OCI-LY1 (cell line): ENCODE measurements around the gene HOTAIR.

Experiments
- CTCF ChIP-seq: fragments of 200-600 bp; sonication (generic), shearing (Covaris generic); IDR thresholded peaks from 2 replicates; pipeline ENCODE4 v1.5.1; 2017; ENCODE audit warnings: mild to moderate bottlenecking, antibody characterized with exemption, low read length, moderate library complexity, mixed read lengths
- EZH2 ChIP-seq: fragments of 200-600 bp; sonication (generic), shearing (Covaris generic); IDR thresholded peaks from 2 replicates; pipeline ENCODE4 v1.8.0; 2017; ENCODE audit warnings: borderline replicate concordance, mixed run types, mild to moderate bottlenecking, antibody characterized with exemption, low read length, moderate library complexity, mixed read lengths

- TF ChIP-seq CTCF (no peak), EZH2 (no peak)
Observed at GRCh38 chr12:54010053-54010971, 35.6 kb upstream of the HOTAIR start.
